CD4-positive, CD25-positive, alpha-beta regulatory T cell (primary cell): ENCODE results near the gene GOLM1. TPM values are rescaled to one million over a fixed set of nuclear protein-coding genes. Genes with fewer than 3 reads are reported as not detected.

Experiments
- ATAC-seq, 2 donors: fragments of 150-1000 bp; cut with Tn5 transposase; one replicate each; pipeline ENCODE4 v1.10.0; 2021; ENCODE audit warnings: low read depth in 2 of 2, moderate number of reproducible peaks in 2 of 2, moderate library complexity in 1 of 2
- DNase-seq, 3 donors: peaks; one replicate each; pipeline versions ENCODE4 v3.0.0 to v3.0.0-alpha.2; 2012 to 2022; ENCODE audit warnings: mixed read lengths in 1 of 3
- H3K27ac ChIP-seq: one replicate; pipeline ENCODE4 v1.7.0; 2013; ENCODE audit warnings: mild to moderate bottlenecking, low read length; ENCODE audit not compliant: insufficient read depth, poor library complexity, severe bottlenecking
- H3K27me3 ChIP-seq: one replicate; pipeline ENCODE4 v1.7.0; 2013; ENCODE audit warnings: low read length; ENCODE audit not compliant: control insufficient read depth, insufficient read depth
- H3K36me3 ChIP-seq: one replicate; pipeline ENCODE4 v1.7.0; 2013; ENCODE audit warnings: mild to moderate bottlenecking, low read length, moderate library complexity; ENCODE audit not compliant: control insufficient read depth, insufficient read depth
- H3K4me1 ChIP-seq: 2 replicates; pipeline ENCODE4 v1.7.0; 2013; ENCODE audit warnings: mild to moderate bottlenecking, low read length; ENCODE audit not compliant: insufficient read depth, control insufficient read depth, poor library complexity, severe bottlenecking
- H3K4me3 ChIP-seq: one replicate; pipeline ENCODE4 v1.7.0; 2013; ENCODE audit warnings: low read depth, mild to moderate bottlenecking, low read length, moderate library complexity
- H3K9me3 ChIP-seq, 2 experiments: 1 replicate in 1 of 2; 2 replicates in 1 of 2; pipeline ENCODE4 v1.7.0; 2013; ENCODE audit warnings: low read length in 2 of 2, mild to moderate bottlenecking in 1 of 2, moderate library complexity in 1 of 2; ENCODE audit not compliant: control insufficient read depth in 2 of 2
- H3K27ac Mint-ChIP-seq, 3 donors: one replicate each; pipeline ENCODE4 v1.8.0; 2020 to 2022; ENCODE audit warnings: mild to moderate bottlenecking in 3 of 3, mixed read lengths in 3 of 3, moderate library complexity in 2 of 3
- H3K27me3 Mint-ChIP-seq: one replicate; pipeline ENCODE4 v1.8.0; 2022; ENCODE audit warnings: mild to moderate bottlenecking, mixed read lengths
- H3K36me3 Mint-ChIP-seq: one replicate; pipeline ENCODE4 v1.8.0; 2020; ENCODE audit warnings: mixed read lengths
- H3K4me1 Mint-ChIP-seq, 4 donors: one replicate each; pipeline ENCODE4 v1.8.0; 2020 to 2022; ENCODE audit warnings: mixed read lengths in 4 of 4, mild to moderate bottlenecking in 1 of 4
- H3K4me3 Mint-ChIP-seq, 4 donors: one replicate each; pipeline ENCODE4 v1.8.0; 2020 to 2022; ENCODE audit warnings: mild to moderate bottlenecking in 4 of 4, mixed read lengths in 4 of 4, moderate library complexity in 3 of 4
- H3K9me3 Mint-ChIP-seq, 7 donors: one replicate each; pipeline ENCODE4 v1.8.0; 2020 to 2022; ENCODE audit warnings: mixed read lengths in 7 of 7, mild to moderate bottlenecking in 3 of 7, moderate library complexity in 2 of 7
- polyA plus RNA-seq, 4 donors: library from polyadenylated mRNA; unstranded; fragments of 300-500 nt; fragmentation: Illumina TruSeq; gene quantifications; one replicate each; pipeline ENCODE4 v1.2.3, GENCODE V29; 2021
- total RNA-seq: library from RNA; stranded (reverse); gene quantifications from one replicate; pipeline ENCODE4 v1.2.3, GENCODE V29; 2022

Gene GOLM1
- total and polyA plus RNA-seq, 5 donors from 2014 or later = 0.23 to 0.52 (median 0.41) TPM

DNA sequence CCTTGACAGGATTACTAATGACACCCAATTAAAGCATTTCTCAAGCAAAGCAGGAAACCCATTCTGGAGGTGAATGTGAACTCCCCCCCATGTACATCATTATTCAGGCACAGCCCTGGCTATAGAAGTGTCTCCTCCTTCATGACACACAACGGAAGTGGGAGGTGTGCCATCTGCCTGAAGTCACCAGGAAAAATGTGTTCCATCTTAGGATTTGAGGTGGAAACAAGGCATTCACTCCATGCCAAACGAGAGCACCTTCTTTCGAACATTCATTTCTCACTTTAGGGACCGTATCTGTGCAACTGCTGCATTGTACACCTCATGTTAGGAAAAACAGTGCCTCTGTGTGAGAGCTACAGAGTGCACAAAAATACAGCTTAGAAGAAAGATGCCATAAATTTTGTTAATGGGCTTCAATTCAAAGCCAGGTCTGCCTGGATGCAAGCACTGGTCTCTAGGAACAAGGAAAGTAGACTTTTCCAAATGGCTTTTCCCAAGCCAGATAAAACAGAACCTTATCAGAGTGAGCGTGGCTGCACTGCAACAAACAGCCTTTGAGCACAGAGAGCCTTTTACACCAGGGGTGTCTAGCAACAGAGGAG is 19.4 kb downstream of the GOLM1 start:
- H3K4me1 Mint-ChIP-seq = no peaks in the 10 kb centered on the region
- H3K9me3 Mint-ChIP-seq = peaks cover 0 to 2% (median 0%) of the 10 kb centered on the region in 7 donors
- DNase-seq (no peak), ATAC-seq (no peak)
- H3K36me3 Mint-ChIP-seq = no peaks in the 10 kb centered on the region
- Histone ChIP-seq H3K4me1 (no peaks in the 10 kb centered on the region), H3K27me3 (no peaks in the 10 kb centered on the region), H3K9me3 (no peaks in the 10 kb centered on the region), H3K36me3 (no peaks in the 10 kb centered on the region), H3K4me3 (no peak overlapping the region), H3K27ac (no peak overlapping the region)
- H3K27ac Mint-ChIP-seq = no peak overlapping the region
- H3K4me3 Mint-ChIP-seq = no peak overlapping the region
- peaks cover 7% of the 10 kb centered on the region for H3K27me3 Mint-ChIP-seq

DNA sequence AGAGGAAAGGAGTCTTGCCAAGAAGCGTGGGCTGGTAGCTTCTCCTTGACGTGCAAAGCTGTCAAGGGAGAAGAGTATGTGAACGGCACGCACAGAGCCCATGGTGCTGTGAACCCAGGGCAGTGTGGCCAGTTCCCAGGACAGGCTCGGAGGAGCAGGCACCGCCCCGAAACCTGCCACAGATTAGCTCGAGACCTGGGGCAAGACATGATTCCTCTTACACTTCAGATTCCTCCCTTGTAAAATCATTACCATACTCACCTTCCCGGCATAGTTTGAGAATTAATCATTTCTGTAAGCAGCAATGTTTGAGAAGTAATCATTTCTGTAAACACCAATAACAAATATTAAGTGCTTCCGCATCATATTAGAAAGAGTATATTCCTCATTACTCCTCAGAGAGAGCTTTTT is 19.9 kb downstream of the GOLM1 start:
- no peak overlapping the region for H3K4me3 Mint-ChIP-seq

DNA sequence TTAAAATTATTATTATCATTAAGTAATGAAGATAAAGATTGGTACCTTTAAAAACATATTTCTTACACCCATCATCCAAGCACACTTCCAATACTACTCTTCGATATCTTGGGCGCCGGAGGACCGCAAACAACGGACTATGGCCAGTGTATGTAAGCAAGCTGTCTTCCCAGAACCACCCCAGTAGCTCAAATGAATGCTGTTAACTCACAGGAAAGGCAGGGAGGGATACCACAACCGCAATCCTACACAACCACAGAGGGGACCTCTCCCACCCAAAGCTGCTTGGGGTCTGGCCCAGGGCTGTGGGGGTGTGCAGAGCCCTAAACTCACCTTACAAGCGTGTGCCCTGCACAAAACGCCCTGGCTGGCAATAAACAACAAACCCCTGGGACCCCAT is 20.6 kb downstream of the GOLM1 start:
- H3K36me3 Mint-ChIP-seq = no peaks in the 10 kb centered on the region

More for the DNA sequence above, 19.9 kb downstream of the GOLM1 start:
- Histone ChIP-seq H3K4me1 (no peaks in the 10 kb centered on the region), H3K4me3 (no peak overlapping the region), H3K36me3 (no peaks in the 10 kb centered on the region), H3K9me3 (no peaks in the 10 kb centered on the region), H3K27me3 (no peaks in the 10 kb centered on the region), H3K27ac (no peak overlapping the region)
- no peak overlapping the region for H3K27ac Mint-ChIP-seq
- no peaks in the 10 kb centered on the region for H3K36me3 Mint-ChIP-seq
- ATAC-seq (no peak), DNase-seq (no peak)
- H3K27me3 Mint-ChIP-seq = peaks cover 7% of the 10 kb centered on the region
- peaks cover 0 to 2% (median 0%) of the 10 kb centered on the region in 7 donors for H3K9me3 Mint-ChIP-seq
- no peaks in the 10 kb centered on the region for H3K4me1 Mint-ChIP-seq

DNA sequence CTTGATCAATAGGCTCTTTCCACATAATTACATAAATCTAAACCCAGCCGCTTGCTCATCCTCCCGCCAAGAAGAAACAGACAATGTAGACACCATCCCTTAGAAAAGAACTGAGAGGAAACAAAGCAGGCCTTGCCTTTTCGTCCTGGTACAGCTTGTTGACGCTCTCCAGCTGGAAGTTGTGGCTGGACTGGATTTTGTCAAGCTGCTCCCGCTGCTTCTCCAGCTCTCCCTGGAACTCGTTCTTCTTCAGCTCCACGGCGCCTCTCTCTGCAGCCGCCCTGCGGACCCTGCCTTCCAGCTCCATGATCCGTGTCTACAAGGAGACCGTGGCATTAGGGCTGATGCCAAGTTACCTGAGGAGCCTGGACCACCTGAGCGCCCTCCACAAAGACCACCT is 22.1 kb downstream of the GOLM1 start:
- Histone ChIP-seq H3K4me3 (no peak overlapping the region), H3K27ac (no peak overlapping the region), H3K27me3 (no peaks in the 10 kb centered on the region), H3K9me3 (no peaks in the 10 kb centered on the region), H3K4me1 (no peaks in the 10 kb centered on the region), H3K36me3 (no peaks in the 10 kb centered on the region)
- Mint-ChIP-seq H3K27ac (no peak overlapping the region), H3K36me3 (no peaks in the 10 kb centered on the region), H3K4me3 (no peak overlapping the region), H3K9me3 (no peaks in the 10 kb centered on the region), H3K27me3 (no peaks in the 10 kb centered on the region), H3K4me1 (no peaks in the 10 kb centered on the region)
- ATAC-seq (no peak), DNase-seq (no peak)

More for the DNA sequence above, 20.6 kb downstream of the GOLM1 start:
- H3K27me3 ChIP-seq = no peaks in the 10 kb centered on the region
- H3K4me1 ChIP-seq = no peaks in the 10 kb centered on the region
- Mint-ChIP-seq H3K4me1 (no peaks in the 10 kb centered on the region), H3K27me3 (peaks cover 7% of the 10 kb centered on the region), H3K27ac (no peak overlapping the region), H3K4me3 (no peak overlapping the region), H3K9me3 (no peaks in the 10 kb centered on the region)
- H3K36me3 ChIP-seq = no peaks in the 10 kb centered on the region
- H3K9me3 ChIP-seq = no peaks in the 10 kb centered on the region
- ATAC-seq (no peak), DNase-seq (no peak)
- no peak overlapping the region for H3K4me3 ChIP-seq
- no peak overlapping the region for H3K27ac ChIP-seq

DNA sequence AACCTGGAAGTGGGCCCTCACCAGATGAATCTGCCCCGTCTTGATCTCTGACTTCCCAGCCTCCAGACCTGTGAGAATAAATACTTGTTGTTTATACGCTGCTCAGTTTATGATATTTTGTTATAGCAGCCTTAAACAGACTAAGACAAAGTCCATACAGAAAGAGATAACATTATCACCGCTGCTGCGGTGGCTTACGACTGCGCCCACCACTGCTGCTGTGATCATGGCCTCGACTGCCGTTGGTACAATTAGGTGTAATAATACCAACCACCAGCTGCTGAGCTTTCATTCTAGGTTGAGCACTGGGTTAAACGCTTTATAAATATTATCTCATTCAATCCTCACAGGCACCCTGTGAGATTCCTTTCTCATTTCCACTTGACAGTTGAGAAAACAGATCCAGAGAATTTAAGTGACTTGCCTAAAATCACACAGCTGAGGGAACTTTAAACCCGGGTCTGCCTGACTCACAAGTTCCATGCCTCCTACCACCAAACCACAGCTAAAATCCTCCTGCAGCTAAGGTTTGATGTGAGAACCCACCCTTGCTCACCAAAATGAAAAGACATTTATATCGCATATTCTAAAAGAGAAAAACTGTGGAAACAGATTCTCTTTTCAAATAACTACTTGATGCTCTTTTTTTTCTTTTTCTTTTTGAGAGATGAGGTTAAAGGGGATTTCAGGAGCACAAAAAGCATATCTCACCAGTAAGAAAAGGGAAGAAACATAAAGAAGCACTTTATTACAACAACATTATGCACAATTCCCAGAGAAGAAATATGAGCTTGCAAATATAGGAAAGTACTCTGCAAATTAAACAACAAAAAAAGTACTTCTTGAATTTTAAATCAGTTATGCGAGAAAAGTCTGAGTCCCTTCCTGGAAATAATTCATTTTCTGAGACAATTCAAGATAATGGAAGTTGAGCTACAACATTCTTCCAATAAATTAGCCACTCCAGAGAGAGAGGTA is 23.9 kb downstream of the GOLM1 start:
- Histone ChIP-seq H3K36me3 (no peaks in the 10 kb centered on the region), H3K9me3 (no peaks in the 10 kb centered on the region), H3K27me3 (no peaks in the 10 kb centered on the region), H3K27ac (no peak overlapping the region), H3K4me3 (no peak overlapping the region), H3K4me1 (no peaks in the 10 kb centered on the region)
- DNase-seq (no peak), ATAC-seq (no peak)
- Mint-ChIP-seq H3K27ac (no peak overlapping the region), H3K4me3 (no peak overlapping the region), H3K4me1 (no peaks in the 10 kb centered on the region), H3K9me3 (no peaks in the 10 kb centered on the region), H3K27me3 (no peaks in the 10 kb centered on the region), H3K36me3 (no peaks in the 10 kb centered on the region)

DNA sequence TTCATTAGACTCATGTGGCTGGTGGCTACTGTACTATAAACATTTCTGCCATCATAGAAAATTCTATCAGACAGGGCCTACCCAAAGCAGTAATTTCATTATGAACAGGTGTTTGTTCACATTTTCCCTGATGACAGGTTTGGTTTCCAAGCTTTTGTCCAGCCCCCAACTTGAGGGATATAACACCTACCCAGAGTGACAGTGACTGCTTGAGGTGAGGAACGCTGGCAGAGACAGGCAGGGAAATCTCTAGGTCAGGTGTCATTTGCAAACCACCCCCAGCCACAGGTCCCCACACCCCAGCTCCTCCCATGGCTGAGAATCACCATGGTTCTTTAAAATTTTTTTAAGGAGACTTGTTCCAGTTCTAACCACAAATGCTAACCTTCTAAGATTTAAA is 25.5 kb downstream of the GOLM1 start:
- Mint-ChIP-seq H3K9me3 (no peaks in the 10 kb centered on the region), H3K27ac (no peak overlapping the region), H3K36me3 (no peaks in the 10 kb centered on the region), H3K27me3 (no peaks in the 10 kb centered on the region), H3K4me1 (no peaks in the 10 kb centered on the region), H3K4me3 (no peak overlapping the region)
- Histone ChIP-seq H3K27me3 (no peaks in the 10 kb centered on the region), H3K4me1 (no peaks in the 10 kb centered on the region), H3K9me3 (no peaks in the 10 kb centered on the region), H3K36me3 (no peaks in the 10 kb centered on the region), H3K4me3 (no peak overlapping the region), H3K27ac (no peak overlapping the region)
- ATAC-seq (no peak), DNase-seq (no peak)

DNA sequence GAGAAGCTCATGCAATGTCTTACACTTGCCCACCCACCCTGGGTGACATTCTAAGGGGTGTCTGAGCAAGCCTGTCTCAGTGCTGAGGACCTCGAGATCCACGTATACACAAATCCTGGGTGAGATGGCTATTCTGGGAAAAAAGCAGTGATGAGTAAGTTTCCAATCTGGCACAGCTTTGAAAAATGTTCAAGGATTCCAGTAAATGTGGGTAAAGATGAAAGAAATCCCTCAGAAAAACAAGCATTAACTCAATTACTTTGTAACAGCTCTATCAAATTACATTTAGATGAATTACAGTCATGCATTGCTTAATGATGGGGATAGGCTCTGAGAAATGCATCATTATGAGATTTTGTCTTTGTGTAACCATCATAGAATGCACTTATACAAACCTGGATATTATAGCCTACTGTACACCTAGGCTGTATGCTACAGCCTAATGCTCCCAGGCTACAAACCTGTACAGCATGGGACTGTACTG is 26.9 kb downstream of the GOLM1 start:
- Mint-ChIP-seq H3K9me3 (no peaks in the 10 kb centered on the region), H3K27me3 (no peaks in the 10 kb centered on the region), H3K36me3 (no peaks in the 10 kb centered on the region), H3K4me3 (no peak overlapping the region), H3K4me1 (no peaks in the 10 kb centered on the region), H3K27ac (no peak overlapping the region)
- H3K4me1 ChIP-seq = no peaks in the 10 kb centered on the region
- no peak for DNase-seq
- H3K27me3 ChIP-seq = no peaks in the 10 kb centered on the region
- H3K9me3 ChIP-seq = no peaks in the 10 kb centered on the region
- H3K27ac ChIP-seq = no peak overlapping the region
- H3K4me3 ChIP-seq = no peak overlapping the region
- no peaks in the 10 kb centered on the region for H3K36me3 ChIP-seq
- ATAC-seq = no peak
